Erythroblast (primary cell): Measurements from ENCODE around the gene TGM2.

Experiments
- GATA1 ChIP-seq: IDR thresholded peaks from 2 replicates; pipeline ENCODE4 v1.6.1; 2011; ENCODE audit warnings: low read depth, mild to moderate bottlenecking, control low read depth, low read length, moderate library complexity
- POLR2A ChIP-seq: IDR thresholded peaks from 2 replicates; pipeline ENCODE4 v1.6.1; 2011; ENCODE audit warnings: mild to moderate bottlenecking, low read length

- no peak for TF ChIP-seq POLR2A
- TF ChIP-seq GATA1: no peak
Observed at GRCh38 chr20:38134427-38135270, 30.4 kb downstream of the TGM2 start.
